GM21576 (cell line): ENCODE measurements around the gene EHBP1L1.

ENCODE experiments used
- ATAC-seq: cut with Tn5 transposase; IDR thresholded peaks from one replicate; pipeline ENCODE4 v1.9.1; 2021; ENCODE audit warnings: mild to moderate bottlenecking, moderate library complexity; ENCODE audit not compliant: unreplicated experiment

EHBP1L1 gene

DNA sequence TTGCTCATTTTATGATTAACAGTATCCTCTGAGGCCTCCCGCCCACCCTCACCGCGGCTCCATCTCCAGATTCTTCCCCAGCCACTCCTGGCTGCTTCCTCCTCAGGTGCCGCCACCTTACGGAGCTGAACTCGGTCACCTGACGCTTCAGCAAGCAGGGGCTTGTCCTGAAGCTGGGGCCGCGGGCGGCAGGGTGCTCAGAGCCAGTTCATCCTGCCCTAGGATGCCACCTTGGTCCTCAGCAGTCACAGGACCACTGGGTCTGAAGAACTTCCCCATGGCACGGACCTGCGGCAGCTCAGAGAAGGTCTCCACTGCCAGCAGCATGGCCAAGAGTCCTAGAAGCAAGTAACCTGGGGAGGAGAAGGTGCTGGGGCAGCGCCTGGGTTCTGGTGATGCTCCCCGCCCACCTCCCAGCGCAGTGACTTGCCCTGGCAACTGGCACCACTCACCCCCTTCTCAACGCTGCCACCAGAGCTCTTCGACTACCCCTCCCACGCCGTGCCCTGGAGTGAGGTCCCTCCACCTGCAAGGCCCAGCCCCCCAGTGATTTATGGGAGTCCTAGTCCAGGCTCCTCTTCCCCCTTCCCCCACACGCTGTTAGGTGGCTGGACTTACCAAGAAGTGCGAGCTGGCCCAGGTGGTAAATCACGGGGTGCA, 17.1 kb downstream of the EHBP1L1 start:
- no peak for ATAC-seq

DNA sequence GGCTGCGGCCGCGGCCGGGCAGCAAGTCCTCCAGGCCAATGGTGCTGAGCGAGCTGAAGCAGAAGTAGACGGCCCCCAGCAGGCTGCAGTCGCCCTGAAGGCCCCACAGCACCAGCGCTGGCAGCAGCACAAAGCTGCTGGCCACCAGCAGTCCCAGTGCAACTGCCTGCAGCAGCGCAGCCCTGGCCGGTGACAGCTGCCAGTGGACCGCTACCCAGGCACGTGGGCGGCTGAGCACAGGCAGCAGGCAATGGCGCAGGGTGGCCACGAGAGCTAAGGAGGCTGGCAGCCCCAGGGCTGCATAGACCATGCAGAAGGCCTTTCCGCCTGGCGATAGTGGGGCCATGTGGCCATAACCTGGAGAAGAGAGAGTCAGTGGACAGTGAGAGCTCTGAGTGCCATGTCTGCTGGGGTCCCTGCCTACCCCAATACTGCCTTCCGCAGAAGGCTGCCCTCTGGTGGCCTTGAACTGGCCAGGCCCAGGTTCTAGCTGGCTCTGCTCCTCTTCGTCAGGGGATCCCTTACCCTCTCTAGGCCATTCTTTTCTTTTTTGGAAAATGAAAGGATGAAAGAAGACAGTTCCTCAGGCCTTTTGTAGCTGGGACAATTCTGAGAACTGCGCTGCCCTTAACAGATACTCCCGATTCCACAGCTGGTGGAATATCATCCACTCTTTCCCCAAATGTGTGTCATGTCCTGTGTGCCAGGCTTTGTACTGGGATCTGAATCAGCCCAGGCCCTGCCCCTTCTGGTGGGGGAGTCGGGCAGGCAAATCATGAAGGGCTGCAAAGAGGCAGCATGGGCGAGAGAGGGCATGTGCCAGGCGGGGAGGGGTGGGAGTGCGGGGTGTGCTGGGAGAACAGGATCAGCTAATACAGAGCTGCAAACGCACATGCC, 17.9 kb downstream of the EHBP1L1 start:
- no peak for ATAC-seq

- no peak for ATAC-seq
These were observed 19.3 kb downstream of the EHBP1L1 start for GRCh38 chr11:65595131-65595530.

DNA sequence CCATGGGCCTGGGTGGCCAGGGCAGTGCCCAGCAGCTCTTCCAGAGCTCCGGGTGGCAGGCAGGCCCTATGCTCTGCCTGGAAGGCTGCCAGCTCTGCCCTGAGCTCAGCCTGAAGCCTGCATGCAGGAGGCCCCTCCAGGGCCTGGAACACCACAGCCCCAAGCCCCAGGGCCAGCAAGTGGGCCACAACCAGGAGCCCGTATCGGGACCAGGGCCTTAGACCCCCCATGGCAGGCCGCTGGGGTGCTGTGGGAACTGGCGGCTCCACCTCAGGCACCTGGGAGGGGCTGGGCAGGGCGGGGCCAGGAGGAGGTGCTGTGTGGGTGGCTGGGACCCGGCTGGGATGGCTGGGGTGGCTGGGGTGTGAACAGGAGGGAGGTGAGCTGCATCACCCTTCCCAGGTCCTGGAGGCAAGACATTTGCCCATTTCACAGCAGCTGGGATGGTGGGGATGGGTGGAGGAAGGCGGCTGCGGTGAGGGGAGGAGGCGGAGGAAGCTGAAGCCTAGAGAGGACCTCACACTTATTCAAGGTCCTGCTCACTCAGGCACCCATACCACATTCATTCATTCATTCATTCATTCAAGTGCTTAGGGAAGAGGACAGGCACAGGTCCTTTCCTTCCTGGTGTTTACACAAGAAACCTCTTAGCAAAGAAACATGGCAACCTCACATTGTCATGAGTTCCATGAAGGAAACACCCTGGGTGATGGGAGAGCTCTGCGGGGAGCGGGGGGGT, 19.9 kb downstream of the EHBP1L1 start, which contains the start of gene KCNK7:
Gene KCNK7 (minus strand): TSS at position 258 of the 739 bp plus-strand sequence. CDS start 28 bp downstream, at position 230.
- ATAC-seq = no peak

DNA sequence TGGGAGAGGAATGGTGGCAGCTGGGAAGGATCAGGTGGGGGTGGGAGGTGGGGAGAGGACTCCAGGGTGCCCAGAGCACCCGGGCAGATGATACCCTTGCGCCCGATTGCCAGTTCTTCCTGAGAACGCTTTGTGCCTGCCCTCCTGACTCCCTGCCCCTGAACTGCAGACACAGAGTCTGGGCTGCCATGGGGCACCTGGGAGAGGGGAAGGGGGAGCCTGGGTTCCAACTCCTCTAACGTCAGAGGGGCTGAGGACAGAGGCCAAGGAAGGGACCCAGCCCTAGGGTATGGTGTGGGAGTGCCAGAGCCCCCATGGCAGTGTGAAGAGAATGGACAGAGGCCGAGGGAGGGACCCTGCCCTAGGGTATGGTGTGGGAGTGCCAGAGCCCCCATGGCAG, 20.7 kb downstream of the EHBP1L1 start:
- no peak for ATAC-seq

DNA sequence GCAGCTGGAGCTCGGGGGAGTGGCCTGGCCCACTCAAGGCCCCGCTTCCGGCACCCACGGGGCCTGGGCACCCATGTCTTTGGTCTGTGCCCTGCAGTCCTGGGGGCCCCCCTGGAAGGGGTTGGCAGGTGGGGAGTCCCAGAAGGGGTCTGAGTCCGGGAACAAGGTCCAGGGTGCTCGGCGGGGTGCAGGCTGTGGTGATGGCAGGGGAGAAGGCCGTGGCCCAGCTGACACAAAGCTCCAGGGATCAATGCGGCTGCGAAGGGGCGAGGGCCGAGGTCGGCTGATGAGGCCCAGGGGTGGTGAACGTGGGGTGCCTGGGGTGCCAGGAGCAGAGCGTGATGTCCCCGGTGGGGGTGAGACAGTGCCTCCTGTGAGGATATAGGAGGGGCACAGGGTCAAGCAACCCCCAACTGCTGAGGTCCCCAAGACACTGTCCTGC, 22.4 kb downstream of the EHBP1L1 start:
- no peak for ATAC-seq

GRCh38 chr11:65599216-65599954, 23.5 kb downstream of the EHBP1L1 start:
- ATAC-seq = no peak

DNA sequence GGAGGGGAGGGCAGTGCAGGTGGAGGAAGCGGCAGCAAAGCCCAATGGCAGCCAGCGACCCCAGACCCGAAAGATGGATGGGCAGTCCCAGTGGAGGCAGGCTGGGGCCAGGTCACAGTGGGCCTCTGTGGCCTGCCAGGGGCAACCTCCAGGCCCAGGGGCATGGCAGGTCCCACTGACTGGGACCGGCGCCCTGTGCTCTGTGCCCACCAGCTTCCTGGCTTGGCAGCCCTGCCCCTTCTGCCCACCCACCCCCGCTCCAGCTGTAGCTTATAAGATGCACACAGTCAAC, 24.0 kb downstream of the EHBP1L1 start:
- no peak for ATAC-seq

- no peak for ATAC-seq
These were observed 28.4 kb downstream of the EHBP1L1 start for GRCh38 chr11:65604258-65604657.

DNA sequence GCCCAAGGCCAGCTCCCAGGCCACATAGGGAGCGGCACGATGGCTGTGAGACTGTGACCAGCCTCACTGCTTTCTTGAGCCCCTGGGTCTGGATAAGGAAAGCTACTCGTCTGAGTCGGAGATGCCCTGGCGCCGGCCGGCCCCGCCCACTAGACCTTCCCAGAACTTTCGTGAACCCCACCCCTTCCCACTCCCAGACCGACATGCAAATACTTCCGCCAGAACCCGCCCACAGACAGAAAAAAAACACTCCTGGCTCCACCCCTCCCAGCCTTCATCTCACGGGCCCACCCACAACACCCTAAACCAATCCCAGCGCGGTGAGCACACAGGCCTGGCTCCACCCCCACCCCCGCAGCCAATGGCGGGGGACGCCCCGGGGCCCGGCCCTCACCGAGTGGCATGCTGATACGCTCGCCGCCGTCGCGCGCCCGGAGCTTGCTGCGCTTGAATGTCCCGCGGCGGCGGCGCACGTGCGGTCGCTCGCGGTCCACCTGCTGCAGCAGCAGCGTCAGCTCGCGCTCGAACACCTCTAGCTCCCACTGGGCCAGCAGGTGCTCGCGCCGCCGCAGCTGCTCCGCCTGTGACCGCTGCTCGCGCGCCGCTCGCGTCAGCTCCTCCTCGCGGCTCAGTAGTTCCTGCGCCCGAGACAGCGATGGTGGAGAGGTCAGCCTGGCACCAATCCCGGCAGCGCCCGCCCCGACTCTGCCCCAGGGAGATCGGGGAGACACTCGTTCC, 31.2 kb downstream of the EHBP1L1 start:
- no peak for ATAC-seq

DNA sequence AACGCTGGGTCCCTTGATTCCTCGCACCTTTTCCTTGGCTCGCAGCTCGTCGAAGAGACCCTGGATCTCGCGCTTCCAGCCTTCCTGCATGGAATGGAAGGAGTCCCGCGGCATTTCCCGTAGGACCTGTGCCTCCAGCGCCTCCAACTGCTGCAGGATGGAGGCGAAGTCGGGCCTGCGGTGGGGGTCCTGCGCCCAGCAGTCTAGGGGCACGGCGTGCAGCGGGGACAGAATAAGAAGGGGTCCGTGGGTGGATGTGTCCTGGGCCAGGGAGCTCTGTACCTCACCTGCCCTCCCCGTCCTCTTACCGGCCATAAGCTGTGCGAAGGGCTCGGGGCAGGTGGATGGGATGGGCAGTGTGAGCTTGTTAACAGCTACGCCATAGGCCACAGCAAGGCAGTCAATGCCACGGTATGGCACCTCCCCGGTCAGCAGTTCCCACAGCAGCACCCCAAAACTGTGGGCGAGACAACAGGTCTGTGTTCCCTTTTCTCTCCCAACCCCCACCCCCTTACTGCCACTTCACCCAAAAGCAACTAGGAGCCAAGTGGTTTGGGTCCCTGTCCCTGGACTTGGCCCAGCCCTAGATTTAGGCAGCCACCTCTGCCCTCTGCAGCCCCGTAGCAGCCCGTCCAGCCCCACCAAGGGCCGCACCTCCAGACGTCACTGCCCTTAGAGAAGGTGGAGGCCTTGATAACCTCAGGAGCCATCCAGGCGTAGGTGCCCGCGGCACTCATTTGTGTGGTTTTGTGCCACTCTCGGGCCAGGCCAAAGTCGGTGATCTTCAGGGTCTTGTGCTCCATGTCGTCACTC, 32.0 kb downstream of the EHBP1L1 start:
- no peak for ATAC-seq

DNA sequence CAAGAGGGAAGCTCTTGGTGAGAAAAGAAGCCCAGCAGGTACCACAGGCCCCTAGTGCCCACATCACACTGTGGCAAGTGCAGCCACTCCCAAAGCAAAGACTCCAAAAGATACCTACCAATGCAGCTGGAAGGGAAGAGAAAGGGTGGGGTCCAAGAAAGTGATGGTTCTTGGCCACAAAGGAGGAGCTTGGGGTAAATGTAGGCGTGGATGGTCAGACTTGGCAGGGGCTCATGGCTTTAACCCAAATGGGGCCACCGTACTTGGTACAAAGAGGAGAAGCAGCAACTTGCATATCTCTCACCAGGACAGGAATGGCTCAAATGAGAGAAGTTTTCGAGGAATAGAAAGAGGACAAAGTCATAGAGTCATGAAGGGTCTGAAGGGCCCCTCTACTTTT, 33.4 kb downstream of the EHBP1L1 start:
- no peak for ATAC-seq

DNA sequence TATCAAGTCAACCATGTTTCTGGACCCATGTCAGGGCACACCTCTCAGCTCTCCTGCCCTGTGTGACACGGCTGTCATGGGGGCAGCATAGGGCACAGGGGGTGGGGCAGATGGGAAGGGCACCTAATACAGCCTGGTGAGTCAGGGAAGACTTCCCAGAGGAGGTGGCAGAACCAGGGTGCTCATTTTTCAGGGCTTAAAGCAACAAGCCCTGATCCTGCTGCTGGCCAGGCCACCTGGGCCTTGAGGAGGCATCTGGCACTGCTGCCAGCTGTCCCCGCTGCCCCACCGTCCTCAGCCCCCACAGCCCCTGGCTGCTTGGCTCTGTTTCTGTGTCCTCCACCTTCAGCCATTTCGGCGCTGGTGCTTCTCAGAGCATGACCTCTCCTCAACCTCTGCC, 33.8 kb downstream of the EHBP1L1 start:
- ATAC-seq = no peak

- no peak for ATAC-seq
These were observed 34.6 kb downstream of the EHBP1L1 start for GRCh38 chr11:65610404-65610803.

- ATAC-seq = no peak
These were observed 35.3 kb downstream of the EHBP1L1 start for GRCh38 chr11:65611028-65611757.

DNA sequence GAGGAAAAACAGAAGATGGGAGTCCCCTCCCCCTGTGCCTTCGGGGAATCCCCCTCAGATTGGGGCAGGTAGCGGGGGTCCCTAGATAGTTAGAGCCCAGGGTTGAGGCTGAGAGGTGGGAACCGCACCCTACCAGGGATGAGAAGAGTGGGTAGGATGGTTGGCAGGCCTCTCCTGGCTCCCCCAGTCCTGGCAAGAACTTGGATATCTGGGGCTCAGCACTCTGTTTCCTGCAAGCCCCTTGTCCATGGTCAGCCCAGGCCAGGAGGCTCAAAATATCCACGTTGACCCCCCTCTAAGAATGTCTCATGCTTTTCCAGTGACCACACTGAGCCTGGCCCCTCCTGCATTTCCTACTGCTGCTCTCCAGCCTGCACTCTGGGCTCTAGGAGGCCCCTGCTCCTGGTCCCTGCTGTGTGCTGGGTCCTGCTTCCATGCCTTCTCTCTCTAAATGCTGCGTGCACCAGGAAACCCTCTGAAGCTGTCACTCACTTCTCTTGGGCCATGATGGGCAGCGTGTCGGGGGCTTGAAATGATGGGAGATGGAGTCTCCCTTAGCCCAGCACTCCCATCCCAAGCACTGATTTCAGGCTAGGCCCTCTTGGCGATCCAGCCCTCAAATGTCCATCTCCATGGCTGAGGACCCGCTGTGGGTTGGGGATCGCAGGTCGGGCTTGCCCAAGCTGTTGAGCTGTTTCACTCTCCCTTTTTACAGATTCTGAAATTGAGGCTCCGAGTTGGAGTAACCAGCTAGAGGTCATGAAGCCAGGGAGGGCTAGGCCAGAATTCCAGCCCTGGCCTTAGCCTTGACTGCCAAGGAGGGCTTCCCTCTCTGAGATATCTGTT, 36.1 kb downstream of the EHBP1L1 start:
- no peak for ATAC-seq

DNA sequence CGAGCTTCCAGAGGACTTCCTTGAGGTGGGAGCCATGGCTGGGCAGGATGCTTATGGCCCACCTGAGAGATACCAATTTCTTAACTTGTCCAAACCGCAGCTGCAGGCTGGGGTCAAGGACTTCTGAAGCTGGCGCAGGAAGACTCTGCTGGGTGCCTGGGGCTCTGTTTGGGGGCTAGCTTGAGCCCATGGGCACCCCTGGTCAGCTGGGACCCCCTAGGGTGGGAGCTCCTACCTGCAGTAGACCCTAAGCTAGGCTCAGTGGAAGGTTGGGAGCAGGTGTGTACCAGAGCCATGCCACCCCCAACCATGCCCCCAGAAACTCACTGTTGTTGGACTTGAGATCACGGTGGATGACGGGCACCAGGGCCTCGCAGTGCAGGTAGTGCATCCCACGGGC, 36.8 kb downstream of the EHBP1L1 start:
- ATAC-seq = no peak
